Hepatocyte (in vitro differentiated cells): Measurements from ENCODE around the gene TMEM175. TPM values are rescaled to one million over a fixed set of nuclear protein-coding genes. Genes with fewer than 3 reads are reported as not detected.

Experiments
- DNase-seq: peaks from one replicate; pipeline ENCODE4 v3.0.0-alpha.2; 2016; ENCODE audit warnings: low spot score
- H2AFZ ChIP-seq: fragments of 200-600 bp; sonication (generic); 2 replicates; pipeline ENCODE4 v1.6.0; 2016; ENCODE audit warnings: antibody characterized with exemption, mild to moderate bottlenecking
- H3K27ac ChIP-seq: fragments of 200-600 bp; sonication (generic); 2 replicates; pipeline ENCODE4 v1.5.1; 2016; ENCODE audit warnings: mild to moderate bottlenecking
- H3K27me3 ChIP-seq: fragments of 200-600 bp; sonication (generic); 2 replicates; pipeline ENCODE4 v1.6.1; 2016
- H3K36me3 ChIP-seq: fragments of 200-600 bp; sonication (generic); replicated peaks from 2 replicates; pipeline ENCODE4 v1.5.1; 2016; ENCODE audit warnings: low read depth; ENCODE audit not compliant: insufficient read depth
- H3K4me1 ChIP-seq: fragments of 200-600 bp; sonication (generic); 2 replicates; pipeline ENCODE4 v1.5.1; 2016; ENCODE audit warnings: mild to moderate bottlenecking, moderate library complexity; ENCODE audit not compliant: insufficient read depth
- H3K4me2 ChIP-seq: fragments of 200-600 bp; sonication (generic); 2 replicates; pipeline ENCODE4 v1.6.0; 2016
- H3K4me3 ChIP-seq: fragments of 200-600 bp; sonication (generic); 2 replicates; pipeline ENCODE4 v1.5.1; 2016; ENCODE audit warnings: mild to moderate bottlenecking
- H3K79me2 ChIP-seq: fragments of 200-600 bp; sonication (generic); 2 replicates; pipeline ENCODE4 v1.6.0; 2017; ENCODE audit warnings: mild to moderate bottlenecking
- H3K9me2 ChIP-seq: fragments of 200-600 bp; sonication (generic); replicated peaks from 2 replicates; pipeline ENCODE4 v1.6.0; 2017; ENCODE audit warnings: mild to moderate bottlenecking; ENCODE audit not compliant: insufficient read depth
- H3K9me3 ChIP-seq: fragments of 200-600 bp; sonication (generic); 2 replicates; pipeline ENCODE4 v1.5.1; 2016; ENCODE audit warnings: low read depth, mild to moderate bottlenecking
- H4K20me1 ChIP-seq: fragments of 200-600 bp; sonication (generic); 2 replicates; pipeline ENCODE4 v1.6.0; 2016; ENCODE audit warnings: mild to moderate bottlenecking; ENCODE audit not compliant: insufficient read depth, poor library complexity, severe bottlenecking
- EZH2 ChIP-seq: fragments of 200-600 bp; sonication (generic); IDR thresholded peaks from 2 replicates; pipeline ENCODE4 v1.6.1; 2016; ENCODE audit warnings: antibody characterized with exemption, mild to moderate bottlenecking, borderline replicate concordance
- EZH2phosphoT487 ChIP-seq: fragments of 200-600 bp; sonication (generic); IDR thresholded peaks from one replicate; pipeline ENCODE4 v1.6.1; 2018; ENCODE audit warnings: antibody characterized with exemption, mild to moderate bottlenecking, low read depth, moderate library complexity; ENCODE audit not compliant: unreplicated experiment, severe bottlenecking
- WGBS: methylation state at CpG from one replicate; pipeline ENCODE4 v1.1.6; 2016; ENCODE audit warnings: low lambda C conversion rate; ENCODE audit errors: missing lambda C conversion rate; 5-methylcytosine and 5-hydroxymethylcytosine counted together
- polyA plus RNA-seq: library from polyadenylated mRNA; unstranded; fragments of >200 nt; fragmentation: Nextera tagmentation; extraction: Ambion mirVana; gene quantifications from 2 replicates; pipeline ENCODE4 v1.2.1, GENCODE V29; 2016
- total RNA-seq: library from RNA; depleted of rRNA; stranded (reverse); fragments of >200 nt; gene quantifications from 2 replicates; pipeline ENCODE4 v1.2.3, GENCODE V29; 2014
- TF ChIP-seq, protein P1 (sequence below): fragments of 200-600 bp; sonication (generic); IDR thresholded peaks from 2 replicates; pipeline ENCODE4 v1.5.1; 2016; ENCODE audit warnings: antibody characterized with exemption, mild to moderate bottlenecking; ENCODE audit not compliant: poor library complexity

TMEM175 gene
- total and polyA plus RNA-seq, 2 experiments from 2014 or later: 14.8 to 31.4 TPM

GRCh38 chr4:971666-972500 is 39.6 kb downstream of the TMEM175 start:
- Histone ChIP-seq H3K4me2 (peak overlapping the region; percentile 99), H3K9me2 (no peaks in the 10 kb centered on the region), H2AFZ (no peak overlapping the region), H3K27ac (no peak overlapping the region), H3K4me3 (peak overlapping the region; percentile 89), H3K27me3 (no peaks in the 10 kb centered on the region), H4K20me1 (no peaks in the 10 kb centered on the region), H3K79me2 (peaks cover 13% of the 10 kb centered on the region), H3K36me3 (no peaks in the 10 kb centered on the region), H3K9me3 (no peaks in the 10 kb centered on the region), H3K4me1 (peaks cover 15% of the 10 kb centered on the region)
- no peak for TF ChIP-seq EZH2
- no peak for TF ChIP-seq EZH2phosphoT487
- TF ChIP-seq, protein P1, sequence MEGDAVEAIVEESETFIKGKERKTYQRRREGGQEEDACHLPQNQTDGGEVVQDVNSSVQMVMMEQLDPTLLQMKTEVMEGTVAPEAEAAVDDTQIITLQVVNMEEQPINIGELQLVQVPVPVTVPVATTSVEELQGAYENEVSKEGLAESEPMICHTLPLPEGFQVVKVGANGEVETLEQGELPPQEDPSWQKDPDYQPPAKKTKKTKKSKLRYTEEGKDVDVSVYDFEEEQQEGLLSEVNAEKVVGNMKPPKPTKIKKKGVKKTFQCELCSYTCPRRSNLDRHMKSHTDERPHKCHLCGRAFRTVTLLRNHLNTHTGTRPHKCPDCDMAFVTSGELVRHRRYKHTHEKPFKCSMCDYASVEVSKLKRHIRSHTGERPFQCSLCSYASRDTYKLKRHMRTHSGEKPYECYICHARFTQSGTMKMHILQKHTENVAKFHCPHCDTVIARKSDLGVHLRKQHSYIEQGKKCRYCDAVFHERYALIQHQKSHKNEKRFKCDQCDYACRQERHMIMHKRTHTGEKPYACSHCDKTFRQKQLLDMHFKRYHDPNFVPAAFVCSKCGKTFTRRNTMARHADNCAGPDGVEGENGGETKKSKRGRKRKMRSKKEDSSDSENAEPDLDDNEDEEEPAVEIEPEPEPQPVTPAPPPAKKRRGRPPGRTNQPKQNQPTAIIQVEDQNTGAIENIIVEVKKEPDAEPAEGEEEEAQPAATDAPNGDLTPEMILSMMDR: no peak
- DNase-seq: no peak
- WGBS: 81% methylated on average over 20 of the region's 24 CpGs

- H4K20me1 ChIP-seq: no peaks in the 10 kb centered on the region
- H3K4me3 ChIP-seq: peak overlapping the region; percentile 89
- no peaks in the 10 kb centered on the region for H3K9me2 ChIP-seq
- WGBS: 2% methylated on average over 34 of the region's 65 CpGs
- no peak for TF ChIP-seq EZH2phosphoT487
- peak; percentile 57 for DNase-seq
- H3K9me3 ChIP-seq: no peaks in the 10 kb centered on the region
- H3K79me2 ChIP-seq: peaks cover 13% of the 10 kb centered on the region
- H2AFZ ChIP-seq: no peak overlapping the region
- peaks cover 15% of the 10 kb centered on the region for H3K4me1 ChIP-seq
- no peaks in the 10 kb centered on the region for H3K36me3 ChIP-seq
- no peaks in the 10 kb centered on the region for H3K27me3 ChIP-seq
- H3K4me2 ChIP-seq: peak overlapping the region; percentile 99
- H3K27ac ChIP-seq: no peak overlapping the region
Observed at GRCh38 chr4:972651-973424, 40.6 kb downstream of the TMEM175 start.

DNA sequence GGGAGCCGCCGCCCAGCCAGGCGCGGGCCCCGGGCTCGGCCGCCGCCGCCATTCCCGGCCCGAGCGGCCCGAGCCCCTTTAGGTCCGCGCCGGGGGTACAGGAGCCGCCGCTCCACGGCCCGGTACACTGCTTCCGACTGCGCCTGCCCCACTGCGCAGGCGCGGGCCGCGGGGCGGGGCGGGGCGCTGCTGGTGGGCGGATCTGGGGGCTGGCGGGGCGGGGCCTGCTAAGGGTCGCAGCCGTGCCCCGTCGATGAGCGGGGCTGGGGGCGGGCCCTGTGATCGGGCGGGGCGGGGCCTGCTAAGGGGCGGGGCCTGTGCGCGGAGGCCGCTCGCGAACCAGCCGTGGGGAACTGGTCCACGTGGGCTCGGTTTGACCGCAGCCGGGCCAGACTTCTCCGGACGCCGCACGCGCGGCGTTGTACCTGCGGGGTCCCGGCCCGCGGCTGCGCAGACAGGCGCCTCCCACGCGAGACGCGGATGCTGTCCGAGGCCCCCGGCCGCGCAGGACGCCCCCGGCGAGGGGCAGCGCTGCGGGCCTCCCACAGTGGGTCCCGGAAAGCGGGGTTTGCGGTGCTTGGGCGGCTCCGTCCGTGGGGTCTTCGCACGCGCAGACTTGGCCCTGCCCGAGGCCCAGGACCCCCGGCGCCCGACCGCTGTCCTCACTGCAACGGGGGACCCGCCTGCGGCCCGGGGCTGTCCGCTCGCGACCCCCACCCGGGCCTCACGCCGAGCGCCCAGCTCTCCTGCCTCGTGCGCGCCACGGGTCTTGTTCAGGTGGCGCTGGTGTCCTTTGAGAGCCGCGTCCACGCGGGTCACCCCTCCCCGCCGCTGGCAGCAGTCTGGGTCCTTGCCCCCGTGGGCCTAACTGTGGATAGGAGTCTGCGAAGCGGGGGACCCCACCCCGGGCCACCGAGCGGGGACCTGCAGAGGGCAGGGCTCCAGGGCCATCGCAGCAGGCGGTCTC is 41.5 kb downstream of the TMEM175 start, which contains the start of gene DGKQ:
Gene DGKQ (minus strand): TSS at position 139 of the 967 bp plus-strand sequence. CDS start 87 bp downstream, at position 52.
- no peaks in the 10 kb centered on the region for H4K20me1 ChIP-seq
- no peaks in the 10 kb centered on the region for H3K9me3 ChIP-seq
- peak within 1 kb of the TSS; percentile 45 for H2AFZ ChIP-seq
- H3K79me2 ChIP-seq: peaks cover 13% of the 10 kb centered on the region
- peaks cover 15% of the 10 kb centered on the region for H3K4me1 ChIP-seq
- H3K27ac ChIP-seq: no peak within 1 kb of the TSS
- no peaks in the 10 kb centered on the region for H3K36me3 ChIP-seq
- peak within 1 kb of the TSS; percentile 89 for H3K4me3 ChIP-seq
- peak; percentile 95 for DNase-seq
- H3K9me2 ChIP-seq: no peaks in the 10 kb centered on the region
- TF ChIP-seq, protein P1: no peak
- TF ChIP-seq EZH2phosphoT487: no peak
- no peak for TF ChIP-seq EZH2
- no peaks in the 10 kb centered on the region for H3K27me3 ChIP-seq
- 65% methylated on average over 46 of the region's 123 CpGs for WGBS
- H3K4me2 ChIP-seq: peak within 1 kb of the TSS; percentile 99
